NCI-H2029 (cell line): ENCODE results near the gene EIF4E2.
"Not testable (repeated sequence)": the region's sequence is repeated elsewhere in the genome, so short reads cannot be mapped to it uniquely, and the experiment has no call there.

Experiments
- DNase-seq: peaks from one replicate; lab custom pipeline; 2025; lab: John Stamatoyannopoulos, UW

Gene EIF4E2

GRCh38 chr2:232522623-232523401 is 27.7 kb upstream of the EIF4E2 start:
- no peak for DNase-seq

DNA sequence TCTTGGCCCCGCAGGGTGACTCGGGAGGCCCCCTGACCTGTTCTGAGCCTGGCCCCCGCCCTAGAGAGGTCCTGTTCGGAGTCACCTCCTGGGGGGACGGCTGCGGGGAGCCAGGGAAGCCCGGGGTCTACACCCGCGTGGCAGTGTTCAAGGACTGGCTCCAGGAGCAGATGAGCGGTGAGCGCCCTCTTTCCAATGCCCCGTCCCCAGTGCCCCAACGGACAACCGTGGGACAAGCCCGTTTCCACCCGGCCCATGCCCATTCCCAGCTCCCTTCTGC is 27.1 kb upstream of the EIF4E2 start:
- DNase-seq = no peak

- no peak for DNase-seq
Observed at GRCh38 chr2:232523682-232524597, 26.5 kb upstream of the EIF4E2 start.

- no peak for DNase-seq
Observed at GRCh38 chr2:232524771-232525170, 25.7 kb upstream of the EIF4E2 start.

DNA sequence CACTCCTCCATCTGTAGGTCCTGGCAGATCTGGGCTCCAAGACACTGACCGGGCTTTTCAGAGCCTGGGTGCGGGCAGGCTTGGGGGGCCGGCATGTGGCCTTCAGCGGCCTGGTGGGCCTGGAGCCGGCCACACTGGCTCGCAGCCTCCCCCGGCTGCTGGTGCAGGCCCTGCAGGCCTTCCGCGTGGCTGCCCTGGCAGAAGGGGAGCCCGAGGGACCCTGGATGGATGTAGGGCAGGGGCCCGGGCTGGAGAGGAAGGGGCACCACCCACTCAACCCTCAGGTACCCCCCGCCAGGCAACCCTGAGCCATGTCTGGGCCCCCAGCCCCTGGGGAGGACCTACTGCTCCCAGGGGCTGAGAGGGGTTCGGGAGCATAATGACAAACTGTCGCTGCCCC is 25.3 kb upstream of the EIF4E2 start:
- DNase-seq = no peak

GRCh38 chr2:232525791-232526371 is 24.6 kb upstream of the EIF4E2 start, which contains the start of gene CHRND:
Gene CHRND (plus strand): TSS chr2:232526160. CDS start chr2:232526216, 56 bp downstream.
- no peak for DNase-seq

DNA sequence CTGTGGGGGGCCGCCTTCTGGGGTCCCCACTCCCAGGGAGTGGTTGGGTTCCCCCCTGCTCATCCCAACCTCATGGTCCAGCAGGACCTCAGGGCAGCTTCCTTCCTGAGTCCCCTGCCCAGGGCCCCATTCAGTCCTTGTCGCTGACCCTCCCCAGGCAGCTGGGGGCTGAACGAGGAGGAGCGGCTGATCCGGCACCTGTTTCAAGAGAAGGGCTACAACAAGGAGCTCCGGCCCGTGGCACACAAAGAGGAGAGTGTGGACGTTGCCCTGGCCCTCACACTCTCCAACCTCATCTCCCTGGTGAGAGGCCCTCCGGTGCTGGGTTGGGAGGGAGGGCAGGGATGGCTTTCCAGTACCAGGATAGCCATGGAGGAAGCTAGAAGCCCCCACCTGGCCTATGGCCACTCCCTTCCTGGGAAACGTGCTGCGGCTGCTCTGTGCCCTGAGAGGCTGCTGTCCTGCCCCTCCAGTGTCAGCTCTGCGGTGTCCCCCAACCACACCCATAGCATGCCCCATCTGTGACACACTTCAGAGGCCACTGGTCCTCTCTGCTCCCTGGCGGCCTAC is 24.0 kb upstream of the EIF4E2 start:
- no peak for DNase-seq

GRCh38 chr2:232527905-232528470 is 22.5 kb upstream of the EIF4E2 start:
- DNase-seq = no peak

- DNase-seq = no peak
Observed at GRCh38 chr2:232528746-232529460, 21.6 kb upstream of the EIF4E2 start.

- no peak for DNase-seq
Observed at GRCh38 chr2:232529806-232530547, 20.5 kb upstream of the EIF4E2 start.

DNA sequence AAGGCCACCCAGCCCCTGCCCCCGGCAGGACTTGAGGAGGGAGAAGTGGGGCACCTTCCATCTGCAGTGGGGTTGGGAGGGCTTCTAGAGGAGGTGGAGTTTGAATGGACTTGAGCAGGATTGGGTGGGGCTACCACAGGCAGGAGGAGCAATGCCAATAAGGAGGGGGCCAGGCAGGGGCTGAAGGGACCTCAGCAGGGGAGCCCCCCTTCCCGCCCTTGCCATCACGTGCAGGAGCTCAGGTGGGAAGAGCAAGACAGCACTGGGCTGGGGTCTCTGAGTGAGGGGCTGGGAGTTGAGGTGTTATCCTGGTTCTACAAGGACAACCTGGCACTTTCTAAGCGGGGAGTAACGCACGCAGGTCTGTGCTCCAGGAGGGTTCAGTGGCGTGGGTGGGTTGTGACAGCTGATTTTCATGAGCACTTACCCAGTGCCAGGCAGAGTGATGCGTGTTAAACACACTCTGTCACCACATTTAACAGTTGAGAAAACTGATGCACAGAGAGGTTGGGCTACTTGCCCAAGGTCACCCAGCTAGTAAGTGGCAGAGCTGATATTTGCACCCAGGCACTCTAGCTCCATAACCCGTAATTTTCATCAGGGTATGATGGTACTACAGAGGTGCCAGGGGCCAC is 19.7 kb upstream of the EIF4E2 start:
- DNase-seq = no peak

DNA sequence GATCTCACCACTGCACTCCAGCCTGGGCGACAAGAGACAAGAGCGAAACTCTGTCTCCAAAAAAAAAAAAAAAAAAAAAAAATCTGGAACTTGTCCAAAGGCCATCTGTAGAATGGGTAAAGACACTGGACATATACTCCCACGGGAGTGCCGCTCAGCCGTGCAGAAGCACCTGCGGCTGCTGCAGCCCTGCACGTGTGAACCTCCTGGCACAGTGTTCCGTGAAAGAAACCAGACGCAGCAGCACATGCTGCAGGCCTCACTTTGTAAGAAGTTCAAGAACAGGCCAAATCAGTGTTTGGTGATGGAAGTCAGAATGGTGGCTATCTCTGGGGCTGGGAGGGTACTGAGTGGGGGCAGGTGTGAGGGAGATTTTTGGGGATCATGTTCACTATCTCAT is 18.1 kb upstream of the EIF4E2 start:
- no peak for DNase-seq

GRCh38 chr2:232532821-232533220 is 17.7 kb upstream of the EIF4E2 start:
- not testable (repeated sequence) for DNase-seq

- DNase-seq = no peak
Observed at GRCh38 chr2:232533944-232534710, 16.4 kb upstream of the EIF4E2 start.

DNA sequence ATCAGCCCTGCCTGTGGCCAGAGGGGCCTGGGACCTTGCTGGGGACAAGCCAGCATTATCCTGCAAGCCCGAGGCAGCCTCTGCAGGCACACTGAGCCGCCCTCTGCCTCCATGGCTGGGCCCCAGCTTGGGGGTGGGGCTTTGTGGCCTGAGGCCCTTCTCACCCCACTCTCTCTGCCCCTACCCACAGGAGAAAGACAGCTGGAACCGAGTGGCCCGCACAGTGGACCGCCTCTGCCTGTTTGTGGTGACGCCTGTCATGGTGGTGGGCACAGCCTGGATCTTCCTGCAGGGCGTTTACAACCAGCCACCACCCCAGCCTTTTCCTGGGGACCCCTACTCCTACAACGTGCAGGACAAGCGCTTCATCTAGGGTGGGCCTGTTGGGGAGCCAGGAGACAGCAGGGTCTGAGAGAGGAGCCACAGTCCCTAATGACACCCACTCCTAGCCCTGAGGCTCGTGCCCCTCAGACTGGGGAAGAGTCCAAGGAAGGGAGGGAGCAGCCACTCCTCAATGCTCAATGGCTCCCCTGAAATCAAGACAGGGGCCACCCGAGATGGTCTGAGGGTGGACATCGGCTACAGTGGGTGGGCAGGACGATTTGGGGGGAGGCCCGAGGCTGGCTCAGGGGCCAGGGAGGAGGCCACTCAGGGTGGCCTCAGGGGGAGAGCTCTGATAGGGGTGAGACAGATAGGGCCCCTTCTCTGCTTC is 15.4 kb upstream of the EIF4E2 start:
- no peak for DNase-seq

DNA sequence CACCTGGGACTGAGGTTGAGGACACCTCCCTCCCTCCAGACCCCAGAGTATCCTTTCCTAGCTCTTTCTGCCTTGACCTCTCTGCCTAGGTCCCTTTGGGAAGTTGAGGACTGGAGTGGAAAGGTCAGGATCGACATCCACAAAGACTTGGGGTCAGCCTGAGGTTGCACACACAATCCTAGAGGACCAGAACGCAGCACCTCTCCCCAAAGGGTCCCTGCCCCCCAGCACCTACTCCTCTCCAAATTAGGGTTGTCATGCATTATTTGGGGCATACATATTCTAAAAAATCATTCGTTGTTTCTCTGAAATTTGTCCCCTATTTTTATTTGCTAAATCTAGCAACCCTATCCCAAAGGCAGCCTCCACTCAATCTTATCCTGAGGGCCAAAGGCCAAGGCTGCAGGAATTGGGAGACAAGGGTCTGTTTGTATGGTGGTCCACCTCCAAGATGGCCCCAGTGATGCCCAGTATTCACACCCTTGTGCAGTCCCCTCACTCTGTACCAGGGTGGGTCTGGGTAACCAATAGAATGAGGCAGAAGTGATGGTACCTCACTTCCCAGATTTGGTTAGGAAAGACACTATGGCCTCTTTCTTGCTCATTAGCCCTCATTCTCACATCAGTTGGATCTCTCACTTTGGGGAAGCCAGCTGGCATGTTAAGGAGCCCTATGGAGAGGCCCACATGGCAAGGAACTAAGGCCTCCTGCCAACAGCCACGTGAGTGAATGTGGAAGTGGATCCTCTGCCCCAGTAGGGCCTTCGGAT is 14.5 kb upstream of the EIF4E2 start:
- no peak for DNase-seq

GRCh38 chr2:232537079-232537478 is 13.4 kb upstream of the EIF4E2 start:
- no peak for DNase-seq

- DNase-seq = no peak
Observed at GRCh38 chr2:232537499-232537898, 13.0 kb upstream of the EIF4E2 start.
